Measurements from ENCODE around the gene ATP6V0C. TPM values are rescaled to one million over a fixed set of nuclear protein-coding genes. Genes with fewer than 3 reads are reported as not detected.

ATP6V0C gene
- total and polyA plus RNA-seq, 2 donors (not counting 1 experiment from before 2014, with no cell fraction given): 118 to 176 TPM

- Histone ChIP-seq H3K36me3 (replicated peaks in 1 of 2; ENCODE audit: control extremely low read depth in 1 of 2, control insufficient read depth in 1 of 2, extremely low read depth in 1 of 2, insufficient read depth in 2 of 2, low read length in 1 of 2) (no peaks in the 10 kb centered on the region), H2AFZ (ENCODE audit: insufficient read depth, low read depth, low read length, poor library complexity, severe bottlenecking) (peak overlapping the region; percentile 66), H3K27me3 (replicated peaks in 1 of 4; ENCODE audit: control extremely low read depth in 1 of 4, control insufficient read depth in 3 of 4, insufficient read depth in 4 of 4, low read length in 3 of 4) (peaks cover 0 to 50% (median 32%) of the 10 kb centered on the region in 4 experiments), H3K4me3 (ENCODE audit: control extremely low read depth in 1 of 5, extremely low read depth in 1 of 5, insufficient read depth in 1 of 5, low read depth in 2 of 5, low read length in 4 of 5) (peak overlapping the region in 3 of 5 experiments; percentile 41 to 55 (median 43)), H3K4me2 (replicated peaks; ENCODE audit: low read depth, low read length, poor library complexity, severe bottlenecking) (peak overlapping the region; percentile 97), H3K79me2 (ENCODE audit: control insufficient read depth, insufficient read depth, low read length) (peaks cover 3% of the 10 kb centered on the region), H4K20me1 (ENCODE audit: control insufficient read depth, insufficient read depth, low read length, poor library complexity, severe bottlenecking) (peaks cover 36% of the 10 kb centered on the region), H3K4me1 (ENCODE audit: control insufficient read depth in 2 of 2, insufficient read depth in 2 of 2, low read length in 2 of 2) (peaks cover 54 to 63% of the 10 kb centered on the region in 2 donors), H3K27ac (ENCODE audit: low read length in 2 of 2) (no peak overlapping the region), H3K9ac (ENCODE audit: low read length) (peak overlapping the region; percentile 66), H3K9me3 (ENCODE audit: control extremely low read depth in 1 of 3, control insufficient read depth in 2 of 3, insufficient read depth in 1 of 3, low read length in 2 of 3) (no peaks in the 10 kb centered on the region)
- H3K9me3 Mint-ChIP-seq (ENCODE audit: insufficient read depth): no peaks in the 10 kb centered on the region
- CTCF ChIA-PET: interaction anchor here (1.2 to 2.1 kb wide), 4 partner anchors 9 to 43 kb away, joined by 3 to 6 read pairs (median 4); partner anchors contain the start of gene TEDC2
- H3K27me3 Mint-ChIP-seq: peaks cover 20% of the 10 kb centered on the region
- H3K27ac Mint-ChIP-seq: no peak overlapping the region
- DNase-seq (peak; percentile 61), ATAC-seq (ENCODE audit: low read depth) (peak; percentile 6)
- peaks cover 40% of the 10 kb centered on the region for H3K4me1 Mint-ChIP-seq
- intact Hi-C loops (cut with micrococcal nuclease): no loop called here
- TF ChIP-seq EZH2 (IDR thresholded peaks at IDR 0.05; ENCODE audit: borderline replicate concordance, insufficient read depth, low read depth, low read length, poor library complexity, severe bottlenecking) (peak; percentile 63), CTCF (IDR thresholded peaks at IDR 0.05) (no peak)
- POLR2A ChIA-PET: interaction anchor here (1.8 kb wide), 1 partner anchor 9 kb away, joined by 11 read pairs; the partner anchor contains the start of gene TEDC2
- H3K4me3 Mint-ChIP-seq: peak overlapping the region; percentile 79
- under 1% methylated on average over 36 of the region's 38 CpGs for WGBS (ENCODE audit: insufficient coverage)
These were observed 45.5 kb upstream of the ATP6V0C start for GRCh38 chr16:2468233-2468724.

- ATAC-seq (ENCODE audit: low read depth) (peak; percentile 79), DNase-seq (peak; percentile 68)
- peak overlapping the region; percentile 41 for H3K27ac Mint-ChIP-seq
- H3K4me2 ChIP-seq (replicated peaks; ENCODE audit: low read depth, low read length, poor library complexity, severe bottlenecking): peak overlapping the region; percentile 97
- H3K9ac ChIP-seq (ENCODE audit: low read length): peak overlapping the region; percentile 66
- peaks cover 36% of the 10 kb centered on the region for H4K20me1 ChIP-seq (ENCODE audit: control insufficient read depth, insufficient read depth, low read length, poor library complexity, severe bottlenecking)
- no peaks in the 10 kb centered on the region for H3K9me3 ChIP-seq (ENCODE audit: control extremely low read depth in 1 of 3, control insufficient read depth in 2 of 3, insufficient read depth in 1 of 3, low read length in 2 of 3)
- peaks cover 42% of the 10 kb centered on the region for H3K4me1 Mint-ChIP-seq
- under 1% methylated on average over 11 of the region's 14 CpGs for WGBS (ENCODE audit: insufficient coverage)
- peaks cover 0 to 53% (median 33%) of the 10 kb centered on the region in 4 experiments for H3K27me3 ChIP-seq (replicated peaks in 1 of 4; ENCODE audit: control extremely low read depth in 1 of 4, control insufficient read depth in 3 of 4, insufficient read depth in 4 of 4, low read length in 3 of 4)
- peak overlapping the region in 3 of 5 experiments; percentile 41 to 55 (median 43) for H3K4me3 ChIP-seq (ENCODE audit: control extremely low read depth in 1 of 5, extremely low read depth in 1 of 5, insufficient read depth in 1 of 5, low read depth in 2 of 5, low read length in 4 of 5)
- H3K27ac ChIP-seq (ENCODE audit: low read length in 2 of 2): no peak overlapping the region
- no peak for TF ChIP-seq CTCF (IDR thresholded peaks at IDR 0.05)
- no peak for TF ChIP-seq EZH2 (IDR thresholded peaks at IDR 0.05; ENCODE audit: borderline replicate concordance, insufficient read depth, low read depth, low read length, poor library complexity, severe bottlenecking)
- no peaks in the 10 kb centered on the region for H3K9me3 Mint-ChIP-seq (ENCODE audit: insufficient read depth)
- ChIA-PET POLR2A (interaction anchor here (1.8 kb wide), 1 partner anchor 9 kb away, joined by 11 read pairs; the partner anchor contains the start of gene TEDC2), CTCF (interaction anchor here (1.2 to 2.1 kb wide), 4 partner anchors 9 to 44 kb away, joined by 3 to 6 read pairs (median 4); partner anchors contain the start of gene TEDC2)
- H3K79me2 ChIP-seq (ENCODE audit: control insufficient read depth, insufficient read depth, low read length): peaks cover 3% of the 10 kb centered on the region
- H3K4me3 Mint-ChIP-seq: peak overlapping the region; percentile 79
- H3K27me3 Mint-ChIP-seq: peaks cover 22% of the 10 kb centered on the region
- H2AFZ ChIP-seq (ENCODE audit: insufficient read depth, low read depth, low read length, poor library complexity, severe bottlenecking): no peak overlapping the region
- peaks cover 56 to 67% of the 10 kb centered on the region in 2 donors for H3K4me1 ChIP-seq (ENCODE audit: control insufficient read depth in 2 of 2, insufficient read depth in 2 of 2, low read length in 2 of 2)
- H3K36me3 ChIP-seq (replicated peaks in 1 of 2; ENCODE audit: control extremely low read depth in 1 of 2, control insufficient read depth in 1 of 2, extremely low read depth in 1 of 2, insufficient read depth in 2 of 2, low read length in 1 of 2): no peaks in the 10 kb centered on the region
- intact Hi-C loops (cut with micrococcal nuclease): no loop called here
These were observed 44.9 kb upstream of the ATP6V0C start for GRCh38 chr16:2468725-2469398.
